ENCODE data around the gene LSR.

DNA sequence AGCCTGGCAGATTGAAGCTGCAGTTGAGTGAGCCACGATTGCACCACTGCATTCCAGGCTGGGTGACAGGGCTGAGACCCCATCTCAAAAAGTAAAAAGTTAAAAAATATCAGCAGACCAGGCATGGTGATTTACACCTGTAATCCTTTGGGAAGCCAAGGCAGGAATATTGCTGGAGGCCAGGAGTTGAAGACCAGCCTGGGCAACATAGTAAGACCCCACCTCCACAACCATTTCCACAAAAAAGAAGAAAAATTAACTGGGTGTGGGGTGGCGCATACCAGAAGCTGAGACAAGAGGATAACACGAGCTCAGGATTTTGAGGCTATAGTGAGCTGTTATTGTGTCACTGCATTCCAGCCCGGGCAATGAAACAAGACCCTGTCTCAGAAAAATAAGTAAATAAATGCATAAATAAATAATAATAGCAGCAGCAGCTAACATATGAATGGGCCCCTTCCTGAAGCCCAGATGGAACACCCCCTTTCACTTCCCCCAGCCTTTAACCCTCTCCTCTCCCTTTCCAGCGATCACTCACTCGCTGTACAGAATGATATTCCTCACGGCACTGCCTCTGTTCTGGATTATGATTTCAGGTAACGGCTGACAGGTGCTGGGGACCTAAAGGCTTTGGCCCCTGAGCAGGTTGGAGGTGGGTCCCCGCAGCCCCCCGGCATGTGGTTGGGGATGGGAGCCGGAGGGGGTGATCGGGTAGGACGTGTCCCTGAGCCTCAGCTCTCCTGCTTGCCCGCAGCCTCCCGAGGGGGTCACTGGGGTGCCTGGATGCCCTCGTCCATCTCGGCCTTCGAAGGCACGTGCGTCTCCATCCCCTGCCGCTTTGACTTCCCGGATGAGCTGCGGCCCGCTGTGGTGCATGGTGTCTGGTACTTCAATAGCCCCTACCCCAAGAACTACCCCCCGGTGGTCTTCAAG is 46.3 kb downstream of the LSR start:
- no peak for TF ChIP-seq CTCF (IDR thresholded peaks at IDR 0.05; ENCODE audit: low read depth, low read length)
- no peak for TF ChIP-seq MAX (IDR thresholded peaks at IDR 0.05; ENCODE audit: low read depth, low read length)

Data from NB4 (cell line).